HG03565 (cell line): Measurements from ENCODE around the gene ATP6V1A.

Source experiments
- ATAC-seq: cut with Tn5 transposase; IDR thresholded peaks from one replicate; pipeline ENCODE4 v1.9.1; 2021; ENCODE audit warnings: mild to moderate bottlenecking, moderate library complexity; ENCODE audit not compliant: unreplicated experiment

ATP6V1A gene

DNA sequence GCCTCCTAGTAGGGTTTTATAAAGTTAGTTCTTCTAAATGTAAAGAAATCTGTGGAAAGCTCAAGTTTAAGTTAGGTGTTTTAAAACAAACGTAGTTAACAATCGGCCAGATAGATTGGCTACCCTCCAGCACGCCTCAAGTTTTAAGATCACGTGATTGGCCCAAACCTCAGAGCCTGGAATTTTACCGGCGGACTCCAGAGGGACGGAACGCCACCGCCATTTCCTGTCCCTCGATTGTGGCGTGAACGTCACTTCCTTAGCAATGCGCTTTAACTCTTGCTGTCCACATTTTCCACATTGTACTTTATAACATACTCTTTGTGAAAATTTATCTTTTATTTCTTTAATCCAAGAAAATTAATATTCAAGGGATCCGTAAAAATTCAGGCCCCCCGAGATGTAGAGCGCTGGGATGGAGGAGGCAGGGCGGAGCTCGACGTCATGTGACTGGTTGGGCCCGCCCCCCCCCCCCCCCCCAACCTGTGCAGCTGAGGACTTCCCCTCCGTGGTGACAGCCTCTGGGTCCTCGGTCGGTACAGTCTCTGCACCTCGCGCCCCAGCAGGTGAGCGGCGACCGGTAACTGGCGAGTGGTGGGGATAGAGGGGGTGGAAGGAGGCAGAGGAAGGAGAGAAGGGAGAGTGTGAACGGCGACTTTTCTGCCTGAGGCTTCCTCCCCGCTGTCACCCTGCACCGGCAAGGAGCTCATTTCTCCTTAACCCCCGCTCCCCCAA is at the start of gene ATP6V1A:
ATP6V1A (plus strand) TSS at position 488 of the 735 bp plus-strand sequence. CDS start 31,719 bp downstream, outside the sequence.
- ATAC-seq = peak; percentile 23

DNA sequence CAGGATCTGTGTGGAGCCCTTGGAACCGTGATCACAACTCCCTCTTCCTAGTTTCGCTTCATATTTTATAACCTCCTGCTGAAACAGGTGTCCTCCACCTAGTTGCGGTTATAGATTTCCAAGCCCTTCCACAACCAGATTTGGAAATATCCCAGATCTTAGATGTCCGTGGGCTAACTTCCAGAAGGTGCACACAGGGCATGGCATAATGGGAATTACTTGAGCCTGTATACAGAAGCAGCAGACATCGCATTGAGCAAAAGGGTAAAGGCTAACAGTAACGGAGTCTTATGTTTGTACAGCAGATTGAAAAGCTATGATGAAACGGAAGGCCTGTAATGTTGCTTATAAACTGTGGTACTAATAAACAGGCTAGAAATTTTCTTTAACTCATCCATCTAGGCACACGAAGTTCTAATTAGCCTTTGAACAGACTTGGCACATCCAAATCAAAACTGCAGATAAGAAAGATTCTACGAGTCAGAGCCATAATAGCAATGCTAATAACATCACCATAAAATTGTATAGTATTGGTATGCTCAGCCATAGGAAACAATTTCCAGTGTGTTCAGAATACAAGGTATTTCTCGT is 49.2 kb upstream of the ATP6V1A start:
- ATAC-seq = no peak

DNA sequence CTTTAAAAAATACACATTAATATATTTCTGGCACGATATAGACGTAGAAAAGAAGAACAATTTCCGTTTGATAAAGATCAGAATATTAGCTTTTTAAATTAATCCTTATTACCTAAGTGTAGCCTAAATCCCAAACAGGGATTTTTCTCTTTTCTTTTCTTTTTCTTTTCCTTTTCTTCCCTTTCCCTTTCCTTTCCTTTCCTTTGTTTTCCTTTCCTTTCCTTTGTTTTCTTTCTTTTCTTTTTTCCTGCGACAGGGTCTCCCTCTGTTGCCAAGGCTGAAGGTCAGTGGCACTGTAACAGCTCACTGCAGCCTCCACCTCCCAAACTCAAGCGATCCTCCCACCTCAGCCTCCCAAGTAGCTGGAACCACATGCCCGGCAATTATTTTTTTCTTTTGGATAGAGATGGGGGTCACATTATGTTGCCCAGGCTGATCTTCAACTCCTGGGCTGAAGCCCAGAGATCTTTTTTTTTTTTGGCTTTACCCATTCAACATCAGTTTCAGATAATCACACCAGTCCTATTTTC is 48.6 kb upstream of the ATP6V1A start:
- ATAC-seq = no peak

DNA sequence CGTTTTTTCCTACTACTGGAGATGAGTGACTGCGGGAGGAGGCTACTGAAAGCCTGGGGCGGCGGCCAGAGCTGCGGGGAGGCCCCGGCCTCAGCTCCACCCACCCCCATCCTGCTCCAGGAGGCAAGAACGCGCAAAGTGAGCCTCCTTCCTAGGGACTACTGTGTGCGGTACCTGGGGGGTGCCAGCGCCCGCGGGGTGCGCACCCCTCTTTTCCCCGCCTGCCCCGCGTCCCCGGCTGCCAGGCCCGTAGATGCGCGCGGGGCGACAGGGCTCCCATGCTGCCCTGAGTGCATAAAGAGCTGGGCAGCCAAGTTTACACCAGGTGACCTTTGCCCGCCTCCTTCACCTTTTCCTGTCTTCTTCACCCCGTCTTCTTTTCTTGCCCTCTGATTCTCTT is 47.9 kb upstream of the ATP6V1A start:
- no peak for ATAC-seq

DNA sequence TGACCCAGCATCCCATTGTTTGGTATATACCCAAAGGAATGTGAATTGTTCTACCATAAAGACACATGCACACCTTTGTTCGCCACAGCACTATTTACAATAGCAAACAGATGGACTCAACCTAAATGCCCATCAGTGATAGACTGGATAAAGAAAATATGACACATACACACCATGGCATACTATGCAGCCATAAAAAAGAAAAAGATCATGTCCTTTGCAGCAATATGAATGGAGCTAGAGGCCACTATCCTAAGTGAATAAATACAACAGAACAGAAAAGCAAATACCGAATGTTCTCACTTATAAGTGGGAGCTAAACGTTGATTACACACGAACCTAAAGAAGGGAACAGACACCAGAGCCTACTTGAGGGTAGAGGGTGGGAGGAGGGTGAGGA is 39.0 kb upstream of the ATP6V1A start:
- no peak for ATAC-seq

DNA sequence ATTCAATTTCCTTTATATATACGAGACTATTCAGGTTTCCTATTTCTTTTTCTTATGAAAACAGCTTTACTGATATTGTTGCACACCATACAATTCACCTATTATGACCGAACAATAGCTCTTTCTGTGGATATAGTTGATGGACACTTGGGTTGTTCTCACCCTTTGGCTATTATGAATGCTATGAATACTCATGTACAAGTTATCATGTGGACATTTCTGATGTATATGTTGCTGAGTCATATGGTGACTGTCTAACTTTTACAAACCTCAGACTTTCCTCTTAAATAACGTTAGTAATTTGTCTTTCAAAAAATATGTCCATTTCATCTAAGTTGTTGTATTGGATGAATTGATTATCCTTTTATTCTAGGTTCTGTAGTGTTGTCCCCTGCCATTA is 34.7 kb upstream of the ATP6V1A start:
- ATAC-seq = no peak

DNA sequence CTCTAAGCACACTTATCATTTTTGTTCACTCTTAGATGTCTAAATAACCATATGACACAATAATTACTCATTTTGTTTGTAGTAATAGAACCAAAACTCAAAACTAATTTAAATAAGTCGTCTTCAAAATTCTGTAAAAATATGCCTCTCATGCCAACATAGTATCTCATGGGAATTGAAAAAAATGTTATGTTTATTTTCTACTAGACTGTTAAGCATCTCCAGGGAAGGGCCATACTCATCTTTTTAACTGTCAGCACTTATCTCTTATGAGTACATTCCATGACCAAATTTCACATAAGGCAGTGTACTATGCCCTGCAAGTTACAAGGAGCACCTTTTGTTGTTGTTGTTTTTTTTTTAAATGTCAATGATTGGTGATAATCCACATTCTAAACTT is 32.1 kb upstream of the ATP6V1A start:
- ATAC-seq = no peak

DNA sequence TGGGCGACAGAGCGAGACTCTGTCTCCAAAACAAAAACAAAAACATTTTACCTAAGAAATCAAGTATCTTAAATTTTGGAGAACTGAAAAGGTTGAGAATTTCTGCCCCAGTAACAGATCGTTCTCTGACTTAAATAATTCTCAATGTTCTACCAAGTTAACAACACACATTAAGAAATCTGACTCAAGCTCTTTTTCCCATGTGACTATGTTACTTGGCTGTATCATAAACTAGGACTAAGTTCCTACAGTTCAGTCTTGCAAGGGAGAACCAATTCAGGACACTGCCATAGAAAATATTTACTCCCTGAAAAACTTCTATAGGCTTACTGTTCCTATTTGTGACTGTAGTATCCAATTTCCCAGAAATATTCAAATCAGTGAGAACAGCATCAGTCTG is 29.5 kb upstream of the ATP6V1A start:
- no peak for ATAC-seq

DNA sequence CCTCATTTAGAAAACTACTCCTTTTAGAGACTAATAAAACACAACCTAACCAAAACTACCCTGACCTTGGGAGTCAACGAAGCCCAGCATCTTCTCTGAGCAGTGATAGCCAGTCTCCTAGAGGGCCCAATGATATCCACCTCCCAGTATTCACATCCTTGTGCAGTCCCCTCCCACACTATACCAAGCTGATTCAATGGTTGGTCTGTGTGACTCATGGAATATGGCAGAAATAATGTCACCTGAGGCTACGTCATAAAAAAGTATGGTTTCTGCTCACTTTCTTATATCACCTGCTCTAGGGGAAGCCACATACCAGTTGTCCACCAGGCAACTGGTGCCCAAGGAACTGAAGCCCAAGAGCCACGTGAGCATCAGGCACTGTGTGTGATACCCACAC is 29.0 kb upstream of the ATP6V1A start:
- no peak for ATAC-seq

DNA sequence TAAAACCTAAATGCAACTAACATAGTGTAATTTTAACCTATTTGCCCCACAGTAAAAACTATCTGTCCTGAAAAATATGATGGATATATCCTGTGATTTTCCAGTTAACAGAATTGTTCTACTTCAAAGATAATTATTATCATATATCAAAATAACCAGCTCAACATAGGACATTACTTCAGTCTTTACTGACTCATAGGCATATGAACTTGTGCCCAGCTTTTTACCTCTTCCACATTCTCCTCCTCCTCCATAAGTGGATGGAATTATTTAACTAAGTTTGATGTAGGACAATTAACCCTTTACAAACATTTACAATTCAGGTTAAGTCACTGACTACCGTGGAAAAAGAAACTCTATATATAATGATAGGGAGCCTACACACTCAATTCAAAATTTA is 27.5 kb upstream of the ATP6V1A start:
- no peak for ATAC-seq

DNA sequence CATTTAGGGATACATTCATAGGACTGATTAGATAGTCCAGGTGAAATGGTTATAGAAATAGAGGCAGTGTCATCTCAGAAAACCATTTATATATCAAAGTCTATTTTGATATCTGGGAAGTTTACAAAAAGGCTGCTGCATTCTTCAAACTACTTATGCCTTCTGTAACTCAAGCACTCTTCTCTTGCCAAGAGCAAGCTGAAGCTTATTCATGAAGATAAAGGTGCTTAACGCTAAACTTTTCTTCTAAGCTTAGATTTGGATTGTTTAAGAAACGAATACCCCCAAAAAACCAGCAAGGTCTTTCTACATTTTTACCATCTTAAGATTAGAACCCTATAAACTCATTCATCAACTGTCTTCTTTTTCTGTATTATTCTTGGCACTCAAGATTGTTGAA is 27.1 kb upstream of the ATP6V1A start:
- ATAC-seq = no peak

DNA sequence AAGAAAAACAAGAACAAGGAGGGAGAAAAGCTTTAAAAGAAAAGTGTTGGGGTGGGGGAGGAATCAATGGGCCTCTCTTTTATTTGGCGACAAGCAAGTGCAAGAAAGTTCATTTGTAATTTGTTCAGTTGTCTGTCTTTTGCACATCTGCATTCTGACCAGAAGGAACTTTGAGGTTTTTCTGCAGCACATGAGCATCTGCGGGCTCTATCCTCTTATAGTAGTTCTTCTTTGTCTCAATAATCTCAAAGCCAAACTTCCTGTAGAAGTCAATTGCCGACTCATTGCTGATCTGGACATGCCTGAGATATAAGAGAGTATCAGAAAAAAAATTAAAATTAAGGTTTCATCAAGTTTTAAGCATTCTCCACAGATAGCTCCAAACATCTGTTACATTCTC is 25.2 kb upstream of the ATP6V1A start:
- no peak for ATAC-seq

DNA sequence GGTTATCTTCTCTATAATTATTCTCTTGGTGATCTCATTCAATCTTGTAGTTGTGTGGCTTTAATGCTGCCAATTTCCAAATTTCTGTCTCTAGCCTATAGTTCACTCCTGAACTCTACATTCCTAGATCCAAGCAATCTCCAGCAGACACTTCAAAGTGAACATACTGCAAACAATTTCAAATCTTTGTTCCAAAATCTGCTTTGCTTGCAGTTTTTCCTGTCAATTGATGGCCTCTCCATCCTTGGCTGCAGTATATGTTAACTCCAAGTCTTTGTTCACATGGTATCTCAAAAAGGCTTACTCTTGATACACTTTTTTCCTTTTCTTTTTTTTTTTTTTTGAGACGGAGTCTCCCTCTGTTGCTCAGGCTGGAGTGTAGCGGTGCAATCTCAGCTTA is 18.2 kb upstream of the ATP6V1A start:
- ATAC-seq = no peak

DNA sequence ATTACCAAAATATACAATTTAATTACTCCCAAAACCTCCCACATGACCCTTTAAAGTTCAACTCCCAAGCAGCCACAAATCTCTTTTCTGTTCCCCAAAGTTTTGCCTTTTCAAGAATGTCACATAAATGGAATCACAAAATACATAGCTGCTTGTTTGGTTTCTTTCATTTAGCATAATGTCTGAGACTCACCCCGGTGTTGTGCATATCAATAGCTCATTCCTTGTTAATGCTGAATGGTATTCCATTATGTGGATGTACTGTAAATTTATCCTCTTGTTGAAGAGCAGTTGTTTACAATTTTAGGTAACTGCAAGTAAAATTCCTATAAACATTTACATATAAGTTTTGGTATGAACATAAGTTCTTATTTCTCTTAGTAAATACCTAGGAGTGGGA is 16.3 kb upstream of the ATP6V1A start:
- ATAC-seq = no peak

DNA sequence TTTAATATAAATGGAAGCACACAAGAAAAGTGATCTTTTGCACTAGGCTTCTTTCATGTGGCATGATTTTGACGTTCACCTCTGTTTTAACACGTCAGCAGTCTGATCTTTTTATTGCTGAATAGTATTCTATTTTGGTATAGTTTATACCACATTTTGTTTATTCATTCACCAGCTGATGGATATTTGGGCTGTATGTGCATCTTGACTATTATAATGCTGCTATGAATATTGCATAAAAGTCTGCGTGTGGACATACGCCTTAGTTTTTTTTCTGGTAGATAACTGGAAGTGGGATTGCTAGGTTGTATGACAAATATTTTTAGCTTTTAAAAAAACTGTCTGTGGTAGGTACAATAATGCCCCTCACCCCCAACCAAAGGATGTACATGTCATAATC is 15.1 kb upstream of the ATP6V1A start:
- ATAC-seq = no peak

DNA sequence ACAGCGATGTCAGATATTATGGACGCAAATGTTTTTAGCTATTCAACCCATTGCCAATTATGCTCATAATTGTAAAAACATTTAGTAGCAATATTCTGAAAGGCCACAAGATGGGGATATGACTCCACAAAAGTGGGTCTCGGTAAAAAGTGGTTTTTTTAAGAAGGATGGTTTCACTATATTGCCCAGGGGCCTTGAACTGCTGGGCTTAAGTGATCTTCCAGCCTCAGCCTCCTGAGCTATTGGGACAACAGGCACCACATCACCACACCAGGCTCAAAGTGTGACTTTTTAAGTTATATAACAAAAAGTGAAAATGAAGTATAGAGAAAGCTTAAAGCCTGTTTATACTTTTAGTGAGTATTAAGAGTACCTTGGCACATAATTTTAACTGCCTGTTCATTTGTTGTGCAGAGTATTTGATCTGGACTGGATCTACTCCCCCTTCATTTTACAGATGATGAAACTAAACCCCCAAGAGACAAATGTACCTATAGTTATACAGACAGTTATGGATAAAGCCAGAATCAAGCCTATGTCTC is 10.2 kb upstream of the ATP6V1A start:
- peak; percentile 71 for ATAC-seq

DNA sequence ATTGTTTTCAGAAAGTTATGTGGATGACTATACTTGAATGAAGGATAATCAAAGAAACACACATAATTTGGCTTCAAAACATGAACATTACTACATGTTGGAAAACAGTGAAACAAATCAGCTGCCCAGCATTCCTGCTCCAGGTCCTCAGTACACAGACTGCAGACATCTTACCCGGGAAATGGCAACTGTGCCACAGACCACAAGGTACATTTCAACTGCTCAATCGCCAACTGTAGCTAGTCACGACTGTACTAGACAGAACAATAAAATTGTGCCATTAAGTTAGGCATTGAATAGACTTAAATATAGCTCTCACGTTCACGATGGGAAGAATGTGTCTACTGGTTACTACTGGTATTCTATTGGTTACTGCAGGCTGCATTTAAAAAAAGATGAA is 5.7 kb upstream of the ATP6V1A start:
- no peak for ATAC-seq

DNA sequence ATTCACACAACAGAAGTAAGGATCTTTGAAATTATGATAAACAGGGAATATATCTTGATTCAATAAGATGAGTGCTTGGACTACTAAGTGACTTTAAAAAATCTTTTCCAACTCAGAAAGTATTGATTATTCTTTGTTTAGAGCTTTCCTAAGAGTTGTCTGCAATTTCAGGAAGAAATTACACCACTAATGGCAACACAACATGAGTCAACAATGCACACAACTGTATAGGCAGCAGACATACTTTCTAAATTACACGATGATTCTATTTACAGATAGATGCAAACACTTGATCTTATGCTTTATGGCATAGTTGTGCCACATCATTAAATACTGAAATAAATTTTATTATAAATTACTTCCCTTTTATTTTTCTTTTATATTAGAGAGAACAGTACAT is 5.2 kb upstream of the ATP6V1A start:
- no peak for ATAC-seq

DNA sequence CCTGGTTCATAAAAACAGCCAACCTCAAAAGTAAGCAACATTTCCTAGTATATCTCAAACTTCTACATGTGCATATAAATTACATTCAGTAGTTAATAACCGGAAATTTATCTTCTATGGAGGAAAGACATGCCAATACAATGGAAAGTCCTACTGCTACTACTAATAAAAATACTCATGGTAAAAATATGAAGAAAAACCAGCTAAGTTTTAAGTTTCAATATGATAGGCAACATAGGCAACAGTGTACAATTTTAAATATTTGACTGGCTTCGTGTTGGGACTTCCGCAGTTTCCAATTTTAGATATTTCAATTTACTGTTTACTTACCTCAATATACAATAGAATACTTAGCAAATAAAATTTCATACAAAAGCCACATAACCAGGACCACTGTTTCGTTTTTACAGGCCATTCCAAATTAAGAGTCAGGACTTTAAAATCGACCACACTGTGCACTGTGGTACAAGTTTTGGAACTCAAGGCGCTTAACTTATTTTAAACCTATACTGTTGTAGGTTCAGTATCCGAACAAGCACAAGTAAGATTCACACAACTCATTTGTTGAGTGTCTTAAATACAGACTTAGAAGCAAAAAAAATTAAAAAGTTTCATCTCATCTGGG is 3.7 kb upstream of the ATP6V1A start:
- no peak for ATAC-seq

DNA sequence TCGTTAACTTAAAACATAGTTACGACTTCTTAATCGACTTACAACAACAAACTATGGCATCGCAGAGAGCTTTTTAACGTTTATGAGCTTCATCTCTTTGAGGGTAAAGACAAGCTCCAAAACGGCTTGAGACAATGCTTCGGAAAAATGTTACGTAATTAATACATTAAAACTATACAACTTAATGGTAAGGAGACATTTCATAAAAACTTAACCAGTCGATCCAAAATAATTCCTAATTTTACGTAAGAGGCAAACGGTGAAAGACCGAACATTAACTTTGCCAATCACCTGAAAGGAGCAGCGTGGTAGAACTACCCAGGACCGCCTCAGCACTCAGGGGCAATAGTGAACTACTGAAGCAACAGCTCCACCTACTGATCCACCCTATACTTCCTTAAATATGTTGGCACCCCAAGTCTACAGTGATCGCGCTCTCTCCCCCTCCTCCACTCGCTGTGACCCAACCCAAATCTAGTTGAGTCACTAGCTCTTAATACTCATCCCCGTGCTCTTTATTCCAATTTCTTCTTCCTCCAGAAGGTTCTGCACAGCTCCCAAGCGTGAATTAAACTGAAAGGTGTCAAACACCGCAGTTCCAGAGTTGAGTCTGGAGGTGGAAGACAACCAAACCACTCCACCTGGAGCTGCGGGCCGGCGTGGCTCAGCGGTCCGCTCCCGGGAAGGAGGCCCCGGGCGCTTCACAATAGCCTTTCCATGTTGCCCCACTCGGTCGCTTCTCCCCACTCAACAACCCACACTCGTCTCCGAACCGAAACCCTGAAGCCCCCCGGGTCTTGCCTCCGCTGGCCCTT is 1.7 kb upstream of the ATP6V1A start:
- ATAC-seq = peak; percentile 49
